GM23338 (cell line): ENCODE measurements around the gene SLC25A29. TPM values are rescaled to one million over a fixed set of nuclear protein-coding genes. Genes with fewer than 3 reads are reported as not detected.

ENCODE experiments used
- ATAC-seq: fragments of 200-7000 bp; cut with Tn5 transposase; 3 replicates; pipeline ENCODE4 v1.9.1; 2020
- DNase-seq: peaks from one replicate; pipeline ENCODE4 v3.0.0-alpha.2; 2015; ENCODE audit warnings: low spot score
- H2AFZ ChIP-seq: fragments of 200-600 bp; sonication (generic); 2 replicates; pipeline ENCODE4 v1.8.0; 2016; ENCODE audit warnings: antibody characterized with exemption, mild to moderate bottlenecking, moderate library complexity
- H3F3A ChIP-seq: fragments of 200-600 bp; sonication (generic); replicated peaks from 2 replicates; pipeline ENCODE4 v1.8.0; 2017; ENCODE audit warnings: antibody characterized with exemption, mixed run types, low read depth
- H3K27ac ChIP-seq: fragments of 200-600 bp; sonication (generic); 2 replicates; pipeline ENCODE4 v1.6.1; 2016; ENCODE audit warnings: low read depth
- H3K27me3 ChIP-seq: fragments of 200-600 bp; sonication (generic); 2 replicates; pipeline ENCODE4 v1.8.0; 2016; ENCODE audit warnings: mild to moderate bottlenecking, mixed run types, moderate library complexity; ENCODE audit not compliant: insufficient read depth
- H3K36me3 ChIP-seq: fragments of 200-600 bp; sonication (generic); 2 replicates; pipeline ENCODE4 v1.8.0; 2016; ENCODE audit warnings: mild to moderate bottlenecking; ENCODE audit not compliant: insufficient read depth
- H3K4me1 ChIP-seq: fragments of 200-600 bp; sonication (generic); 2 replicates; pipeline ENCODE4 v1.8.0; 2016; ENCODE audit warnings: mild to moderate bottlenecking, moderate library complexity; ENCODE audit not compliant: insufficient read depth
- H3K4me2 ChIP-seq: fragments of 200-600 bp; sonication (generic); 2 replicates; pipeline ENCODE4 v1.7.1; 2017; ENCODE audit warnings: mixed run types
- H3K4me3 ChIP-seq: fragments of 200-600 bp; sonication (generic); 2 replicates; pipeline ENCODE4 v1.6.1; 2016; ENCODE audit warnings: mixed run types
- H3K79me2 ChIP-seq: fragments of 200-600 bp; sonication (generic); replicated peaks from 2 replicates; pipeline ENCODE4 v1.8.0; 2017; ENCODE audit warnings: mild to moderate bottlenecking; ENCODE audit not compliant: insufficient read depth
- H3K9me2 ChIP-seq: fragments of 200-600 bp; sonication (generic); 2 replicates; pipeline ENCODE4 v1.8.0; 2017; ENCODE audit not compliant: insufficient read depth
- H4K20me1 ChIP-seq: fragments of 200-600 bp; sonication (generic); replicated peaks from 2 replicates; pipeline ENCODE4 v1.8.0; 2017; ENCODE audit warnings: mild to moderate bottlenecking; ENCODE audit not compliant: insufficient read depth
- H3K27ac Mint-ChIP-seq: 2 replicates; pipeline ENCODE4 v1.8.0; 2020; ENCODE audit warnings: inconsistent platforms, mild to moderate bottlenecking, moderate library complexity, mixed read lengths
- H3K27me3 Mint-ChIP-seq: 3 replicates; pipeline ENCODE4 v1.8.0; 2022; ENCODE audit warnings: low read depth, mild to moderate bottlenecking, moderate library complexity, mixed read lengths, inconsistent platforms; ENCODE audit not compliant: insufficient read depth, poor library complexity
- H3K36me3 Mint-ChIP-seq: 3 replicates; pipeline ENCODE4 v1.8.0; 2021; ENCODE audit warnings: low read depth, mild to moderate bottlenecking, inconsistent platforms, moderate library complexity, mixed read lengths
- H3K4me1 Mint-ChIP-seq: 3 replicates; pipeline ENCODE4 v1.8.0; 2020; ENCODE audit warnings: mild to moderate bottlenecking, inconsistent platforms, mixed read lengths
- H3K4me3 Mint-ChIP-seq: 3 replicates; pipeline ENCODE4 v1.8.0; 2021; ENCODE audit warnings: moderate library complexity, mild to moderate bottlenecking, inconsistent platforms, mixed read lengths
- H3K9me3 Mint-ChIP-seq: 3 replicates; pipeline ENCODE4 v1.8.0; 2020; ENCODE audit warnings: moderate library complexity, mild to moderate bottlenecking, inconsistent platforms, mixed read lengths
- CREB1 ChIP-seq: fragments of 250-450 bp; sonication (Bioruptor Pico); IDR thresholded peaks from 2 replicates; pipeline ENCODE4 v1.5.0; 2020; ENCODE audit warnings: low read depth, mild to moderate bottlenecking, moderate library complexity
- EZH2 ChIP-seq: fragments of 200-600 bp; sonication (generic); IDR thresholded peaks from one replicate; pipeline ENCODE4 v1.8.0; 2017; ENCODE audit warnings: antibody characterized with exemption, mild to moderate bottlenecking, low read depth; ENCODE audit not compliant: unreplicated experiment
- EZH2phosphoT487 ChIP-seq: fragments of 200-600 bp; sonication (generic); IDR thresholded peaks from one replicate; pipeline ENCODE4 v1.8.1; 2018; ENCODE audit warnings: antibody characterized with exemption; ENCODE audit not compliant: unreplicated experiment
- JUNB ChIP-seq: IDR thresholded peaks from one replicate; pipeline ENCODE4 v1.6.1; 2016; ENCODE audit warnings: antibody characterized with exemption; ENCODE audit not compliant: unreplicated experiment
- NANOG ChIP-seq: IDR thresholded peaks from 2 replicates; pipeline ENCODE4 v1.6.1; 2016; ENCODE audit warnings: antibody characterized with exemption, borderline replicate concordance
- POLR2AphosphoS5 ChIP-seq: IDR thresholded peaks from 2 replicates; pipeline ENCODE4 v1.6.1; 2016; ENCODE audit warnings: antibody characterized with exemption, low read depth
- ZNF114 ChIP-seq: fragments of 250-450 bp; sonication (Bioruptor Pico); IDR thresholded peaks from 2 replicates; pipeline ENCODE4 v1.5.0; 2020; ENCODE audit warnings: mild to moderate bottlenecking, moderate library complexity
- polyA plus RNA-seq: library from polyadenylated mRNA; unstranded; fragments of >200 nt; fragmentation: Nextera tagmentation; extraction: Ambion mirVana; gene quantifications from 2 replicates; pipeline ENCODE4 v1.2.1, GENCODE V29; 2016
- total RNA-seq: library from RNA; depleted of rRNA; stranded (reverse); fragments of >200 nt; shearing (Covaris generic); gene quantifications from 2 replicates; pipeline ENCODE4 v1.2.3, GENCODE V29; 2014
- TF ChIP-seq, protein P1 (sequence below), 2 experiments: fragments of 200-600 bp in 1 of 2; sonication (generic) in 1 of 2; conservative IDR thresholded peaks; 2 replicates each; pipeline versions ENCODE4 v1.5.1 to v1.6.1; 2016 to 2017; ENCODE audit warnings: antibody characterized with exemption in 2 of 2, low read depth in 2 of 2, mild to moderate bottlenecking in 2 of 2, moderate library complexity in 1 of 2
- TF ChIP-seq, protein P2 (sequence below): IDR thresholded peaks from one replicate; pipeline ENCODE4 v1.6.1; 2018; ENCODE audit warnings: antibody characterized with exemption; ENCODE audit not compliant: unreplicated experiment

Gene SLC25A29
- total and polyA plus RNA-seq, 2 experiments from 2014 or later, result 65.6 to 206 TPM

DNA sequence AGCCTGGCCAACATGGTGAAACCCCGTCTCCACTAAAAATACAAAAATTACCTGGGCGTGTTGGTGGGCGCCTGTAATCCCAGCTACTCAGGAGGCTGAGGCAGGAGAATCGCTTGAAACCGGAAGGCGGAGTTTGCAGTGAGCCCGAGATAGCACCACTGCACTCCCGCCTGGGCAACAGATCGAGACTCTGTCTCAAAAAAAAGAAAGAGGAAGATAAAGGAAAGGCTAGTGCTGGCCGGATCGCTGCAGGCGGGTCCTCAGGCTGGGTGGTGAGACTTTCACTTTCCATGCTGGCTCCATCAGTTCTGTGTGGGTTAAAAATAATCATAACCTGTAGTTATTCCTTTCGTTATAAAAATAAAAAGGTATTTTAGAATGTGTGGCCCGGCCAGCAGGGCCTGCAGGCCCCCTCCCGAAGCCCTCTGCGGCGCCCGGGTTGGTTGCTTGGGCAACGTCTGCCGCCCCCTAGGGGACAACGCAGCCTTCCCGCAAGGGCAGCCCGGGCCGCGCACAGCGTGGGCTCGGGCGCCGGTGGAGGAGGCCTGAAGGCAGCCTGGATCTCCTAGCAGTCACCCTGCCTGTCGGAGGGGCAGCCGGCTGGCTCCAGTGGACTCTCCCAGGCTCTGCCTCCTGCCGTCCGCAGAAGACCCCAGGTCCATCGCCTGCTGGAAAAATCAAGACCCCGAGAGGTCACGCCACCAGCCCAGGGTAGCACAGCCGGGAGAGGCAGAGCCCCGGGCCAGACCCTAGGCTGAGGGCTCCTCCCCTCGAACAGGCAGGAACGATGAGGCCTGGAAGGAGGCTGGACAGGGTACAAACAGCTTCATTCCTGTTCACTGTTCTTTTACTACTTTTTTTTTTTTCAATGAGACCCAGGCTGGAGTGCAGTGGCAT lies 11.9 kb upstream of the SLC25A29 start:
- Histone ChIP-seq H3K27ac (no peak overlapping the region), H2AFZ (peak overlapping the region; percentile 93)
- TF ChIP-seq, protein P1, sequence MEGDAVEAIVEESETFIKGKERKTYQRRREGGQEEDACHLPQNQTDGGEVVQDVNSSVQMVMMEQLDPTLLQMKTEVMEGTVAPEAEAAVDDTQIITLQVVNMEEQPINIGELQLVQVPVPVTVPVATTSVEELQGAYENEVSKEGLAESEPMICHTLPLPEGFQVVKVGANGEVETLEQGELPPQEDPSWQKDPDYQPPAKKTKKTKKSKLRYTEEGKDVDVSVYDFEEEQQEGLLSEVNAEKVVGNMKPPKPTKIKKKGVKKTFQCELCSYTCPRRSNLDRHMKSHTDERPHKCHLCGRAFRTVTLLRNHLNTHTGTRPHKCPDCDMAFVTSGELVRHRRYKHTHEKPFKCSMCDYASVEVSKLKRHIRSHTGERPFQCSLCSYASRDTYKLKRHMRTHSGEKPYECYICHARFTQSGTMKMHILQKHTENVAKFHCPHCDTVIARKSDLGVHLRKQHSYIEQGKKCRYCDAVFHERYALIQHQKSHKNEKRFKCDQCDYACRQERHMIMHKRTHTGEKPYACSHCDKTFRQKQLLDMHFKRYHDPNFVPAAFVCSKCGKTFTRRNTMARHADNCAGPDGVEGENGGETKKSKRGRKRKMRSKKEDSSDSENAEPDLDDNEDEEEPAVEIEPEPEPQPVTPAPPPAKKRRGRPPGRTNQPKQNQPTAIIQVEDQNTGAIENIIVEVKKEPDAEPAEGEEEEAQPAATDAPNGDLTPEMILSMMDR (conservative IDR thresholded peaks at IDR 0.05; ENCODE audit: low read depth in 2 of 2), result peak; percentile 73 to 84
- TF ChIP-seq CREB1 (CRISPR knock-in tag) (0 out of 2 replicates have a peak, but pooled peaks have one; percentile 17), EZH2 (no peak), NANOG (no peak)

DNA sequence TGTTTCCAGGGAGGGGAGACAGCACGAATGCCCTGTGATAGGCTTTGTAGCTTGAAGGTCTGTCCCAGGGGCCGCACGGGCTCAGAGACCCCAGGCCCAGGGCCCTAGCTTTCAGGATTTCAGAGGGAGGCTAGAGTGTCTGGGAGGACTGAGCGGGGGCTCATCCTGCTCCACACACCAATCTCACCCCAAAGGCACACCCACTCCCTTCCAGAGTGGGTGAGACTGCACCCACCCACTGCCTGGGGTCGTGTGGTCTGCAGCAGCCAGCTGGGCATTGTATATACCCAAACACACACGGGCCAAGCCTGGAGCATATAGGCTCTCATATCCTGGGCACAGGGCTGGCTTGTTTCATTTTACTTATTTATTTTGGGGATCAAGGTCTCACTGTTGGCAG lies 11.1 kb upstream of the SLC25A29 start:
- Histone ChIP-seq H3K27ac (no peak overlapping the region), H3K79me2 (no peaks in the 10 kb centered on the region), H3K4me2 (no peak overlapping the region), H4K20me1 (no peaks in the 10 kb centered on the region), H3K36me3 (no peaks in the 10 kb centered on the region), H3F3A (peaks cover 7% of the 10 kb centered on the region; the same call in 1 of the 2 replicates), H3K4me3 (no peak overlapping the region), H3K27me3 (no peaks in the 10 kb centered on the region), H2AFZ (peak overlapping the region; percentile 91; the same call in 1 of the 2 replicates), H3K4me1 (peaks cover 4% of the 10 kb centered on the region; the same call in 1 of the 2 replicates), H3K9me2 (no peaks in the 10 kb centered on the region)
- Mint-ChIP-seq H3K4me1 (peaks cover 11% of the 10 kb centered on the region), H3K4me3 (no peak overlapping the region), H3K9me3 (no peaks in the 10 kb centered on the region), H3K27me3 (peaks cover 14% of the 10 kb centered on the region), H3K36me3 (no peaks in the 10 kb centered on the region; the same call in 2 of the 3 replicates), H3K27ac (no peak overlapping the region)
- ATAC-seq, result no peak
- TF ChIP-seq, protein P1 (conservative IDR thresholded peaks at IDR 0.05; ENCODE audit: low read depth in 2 of 2), result no peak
- TF ChIP-seq, protein P2, sequence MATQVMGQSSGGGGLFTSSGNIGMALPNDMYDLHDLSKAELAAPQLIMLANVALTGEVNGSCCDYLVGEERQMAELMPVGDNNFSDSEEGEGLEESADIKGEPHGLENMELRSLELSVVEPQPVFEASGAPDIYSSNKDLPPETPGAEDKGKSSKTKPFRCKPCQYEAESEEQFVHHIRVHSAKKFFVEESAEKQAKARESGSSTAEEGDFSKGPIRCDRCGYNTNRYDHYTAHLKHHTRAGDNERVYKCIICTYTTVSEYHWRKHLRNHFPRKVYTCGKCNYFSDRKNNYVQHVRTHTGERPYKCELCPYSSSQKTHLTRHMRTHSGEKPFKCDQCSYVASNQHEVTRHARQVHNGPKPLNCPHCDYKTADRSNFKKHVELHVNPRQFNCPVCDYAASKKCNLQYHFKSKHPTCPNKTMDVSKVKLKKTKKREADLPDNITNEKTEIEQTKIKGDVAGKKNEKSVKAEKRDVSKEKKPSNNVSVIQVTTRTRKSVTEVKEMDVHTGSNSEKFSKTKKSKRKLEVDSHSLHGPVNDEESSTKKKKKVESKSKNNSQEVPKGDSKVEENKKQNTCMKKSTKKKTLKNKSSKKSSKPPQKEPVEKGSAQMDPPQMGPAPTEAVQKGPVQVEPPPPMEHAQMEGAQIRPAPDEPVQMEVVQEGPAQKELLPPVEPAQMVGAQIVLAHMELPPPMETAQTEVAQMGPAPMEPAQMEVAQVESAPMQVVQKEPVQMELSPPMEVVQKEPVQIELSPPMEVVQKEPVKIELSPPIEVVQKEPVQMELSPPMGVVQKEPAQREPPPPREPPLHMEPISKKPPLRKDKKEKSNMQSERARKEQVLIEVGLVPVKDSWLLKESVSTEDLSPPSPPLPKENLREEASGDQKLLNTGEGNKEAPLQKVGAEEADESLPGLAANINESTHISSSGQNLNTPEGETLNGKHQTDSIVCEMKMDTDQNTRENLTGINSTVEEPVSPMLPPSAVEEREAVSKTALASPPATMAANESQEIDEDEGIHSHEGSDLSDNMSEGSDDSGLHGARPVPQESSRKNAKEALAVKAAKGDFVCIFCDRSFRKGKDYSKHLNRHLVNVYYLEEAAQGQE, result no peak
- TF ChIP-seq JUNB, result no peak
- no peak for TF ChIP-seq EZH2phosphoT487
- no peak for TF ChIP-seq POLR2AphosphoS5
- no peak for TF ChIP-seq ZNF114 (CRISPR knock-in tag)
- TF ChIP-seq EZH2, result no peak
- TF ChIP-seq NANOG, result no peak
- DNase-seq, result no peak

More for the DNA sequence above, 11.9 kb upstream of the SLC25A29 start:
- 0 out of 2 replicates have a peak overlapping the region, but pooled peaks have one; percentile 38 for H3K4me2 ChIP-seq
- peaks cover 3% of the 10 kb centered on the region; the same call in 1 of the 2 replicates for H3F3A ChIP-seq
- H3K36me3 Mint-ChIP-seq, result no peaks in the 10 kb centered on the region; the same call in 2 of the 3 replicates
- H3K36me3 ChIP-seq, result no peaks in the 10 kb centered on the region
- H3K4me3 Mint-ChIP-seq, result no peak overlapping the region
- no peaks in the 10 kb centered on the region for H3K27me3 ChIP-seq
- H3K4me1 Mint-ChIP-seq, result peaks cover 7% of the 10 kb centered on the region
- no peaks in the 10 kb centered on the region for H3K4me1 ChIP-seq
- no peaks in the 10 kb centered on the region for H3K79me2 ChIP-seq
- H4K20me1 ChIP-seq, result no peaks in the 10 kb centered on the region
- ATAC-seq, result peak; percentile 94
- peaks cover 14% of the 10 kb centered on the region for H3K27me3 Mint-ChIP-seq
- DNase-seq, result peak; percentile 90
- no peaks in the 10 kb centered on the region for H3K9me2 ChIP-seq
- no peaks in the 10 kb centered on the region for H3K9me3 Mint-ChIP-seq
- H3K27ac Mint-ChIP-seq, result no peak overlapping the region
- H3K4me3 ChIP-seq, result no peak overlapping the region
